Keratinocyte (primary cell): ENCODE results near the gene PKP2. TPM values are rescaled to one million over a fixed set of nuclear protein-coding genes. Genes with fewer than 3 reads are reported as not detected.

Experiments
- DNase-seq: peaks from one replicate; pipeline ENCODE4 v3.0.0-alpha.2; 2011; ENCODE audit warnings: low read depth, missing footprints, low spot score
- FAIRE-seq: peaks from 2 replicates; lab custom pipeline; 2011; peaks lifted over from hg19 to GRCh38; lab: Jason Lieb, UNC
- H2AFZ ChIP-seq: 2 replicates; pipeline ENCODE4 v1.6.0; 2012; ENCODE audit warnings: low read length, control low read depth, inconsistent platforms; ENCODE audit not compliant: control insufficient read depth
- H3K27ac ChIP-seq: 2 replicates; pipeline ENCODE4 v1.5.1; 2011; ENCODE audit warnings: low read length; ENCODE audit not compliant: control insufficient read depth, insufficient read depth
- H3K27me3 ChIP-seq: 3 replicates; pipeline ENCODE4 v1.6.0; 2011; ENCODE audit warnings: low read length; ENCODE audit not compliant: control insufficient read depth, insufficient read depth; ENCODE audit errors: extremely low read depth
- H3K36me3 ChIP-seq, 2 experiments: 2 replicates in 1 of 2; 3 replicates in 1 of 2; pipeline ENCODE4 v1.5.1; 2011; ENCODE audit warnings: low read length in 2 of 2, mild to moderate bottlenecking in 1 of 2; ENCODE audit not compliant: control insufficient read depth in 2 of 2, insufficient read depth in 2 of 2; ENCODE audit errors: extremely low read depth in 1 of 2
- H3K4me1 ChIP-seq: 3 replicates; pipeline ENCODE4 v1.5.1; 2011; ENCODE audit warnings: low read length; ENCODE audit not compliant: control insufficient read depth, insufficient read depth; ENCODE audit errors: extremely low read depth
- H3K4me2 ChIP-seq: 3 replicates; pipeline ENCODE4 v1.6.0; 2011; ENCODE audit warnings: low read depth, low read length; ENCODE audit not compliant: control insufficient read depth, insufficient read depth; ENCODE audit errors: extremely low read depth
- H3K4me3 ChIP-seq, 3 experiments: fragments of 200-600 bp in 1 of 3; sonication (generic) in 1 of 3; 2 replicates in 2 of 3; 3 replicates in 1 of 3; pipeline ENCODE4 v1.5.1; 2011 to 2016; ENCODE audit warnings: low read length in 3 of 3, mild to moderate bottlenecking in 3 of 3, control low read depth in 2 of 3, inconsistent platforms in 1 of 3, low read depth in 1 of 3, mixed read lengths in 1 of 3, mixed run types in 1 of 3, moderate library complexity in 1 of 3; ENCODE audit not compliant: control insufficient read depth in 2 of 3, insufficient read depth in 2 of 3; ENCODE audit errors: extremely low read depth in 1 of 3
- H3K79me2 ChIP-seq: 2 replicates; pipeline ENCODE4 v1.6.0; 2012; ENCODE audit warnings: low read length; ENCODE audit not compliant: control insufficient read depth, insufficient read depth
- H3K9ac ChIP-seq: 3 replicates; pipeline ENCODE4 v1.6.0; 2011; ENCODE audit warnings: low read length; ENCODE audit not compliant: control insufficient read depth, insufficient read depth; ENCODE audit errors: extremely low read depth
- H3K9me1 ChIP-seq: 3 replicates; pipeline ENCODE4 v1.6.0; 2011; ENCODE audit warnings: low read length; ENCODE audit not compliant: control insufficient read depth, insufficient read depth; ENCODE audit errors: extremely low read depth
- H3K9me3 ChIP-seq: 2 replicates; pipeline ENCODE4 v1.5.1; 2012; ENCODE audit warnings: low read depth, low read length; ENCODE audit not compliant: control insufficient read depth
- H4K20me1 ChIP-seq: 3 replicates; pipeline ENCODE4 v1.6.0; 2011; ENCODE audit warnings: low read length; ENCODE audit not compliant: control insufficient read depth, insufficient read depth; ENCODE audit errors: extremely low read depth
- EZH2 ChIP-seq: IDR thresholded peaks from one replicate; pipeline ENCODE4 v1.6.1; 2012; ENCODE audit warnings: inconsistent platforms, mild to moderate bottlenecking, low read length, moderate library complexity
- dilution Hi-C: fragments of 300-500 bp; cut with MboI; formaldehyde crosslinking; loops from one replicate; pipeline ENCODE4 v1.7.0; 2020; ENCODE audit warnings: low sequenced_read_pairs; ENCODE audit not compliant: extremely low pct_ligation_motif_present
- polyA plus RNA-seq, 5 experiments: library from polyadenylated mRNA; depleted of rRNA in 3 of 5; stranded (reverse) in 3 of 5; stranded (forward) in 1 of 5; unstranded in 1 of 5; fragments of >200 nt; gene quantifications; 1 replicate in 1 of 5; 2 replicates in 3 of 5; 3 replicates in 1 of 5; pipeline versions ENCODE4 v1.2.1 to v1.2.3, GENCODE V29; 2011 to 2012; ENCODE audit warnings: missing spikeins in 2 of 5, low read depth in 1 of 5, low replicate concordance in 1 of 5
- TF ChIP-seq, protein P1 (sequence below), 3 experiments: IDR thresholded peaks in 1 of 3; conservative IDR thresholded peaks in 1 of 3; optimal IDR thresholded peaks in 1 of 3; 2 replicates in 2 of 3; 3 replicates in 1 of 3; pipeline versions ENCODE3 to v1.5.1; 2011; ENCODE audit warnings: low read length in 3 of 3, mild to moderate bottlenecking in 3 of 3, moderate library complexity in 2 of 3, control low read depth in 1 of 3, inconsistent platforms in 1 of 3; ENCODE audit not compliant: insufficient read depth in 2 of 3; ENCODE audit errors: extremely low read depth in 1 of 3

The PKP2 gene
- polyA plus RNA-seq, 1 donor (not counting 4 experiments of a cell fraction or from before 2014, with no cell fraction given), result 50.4 TPM

DNA sequence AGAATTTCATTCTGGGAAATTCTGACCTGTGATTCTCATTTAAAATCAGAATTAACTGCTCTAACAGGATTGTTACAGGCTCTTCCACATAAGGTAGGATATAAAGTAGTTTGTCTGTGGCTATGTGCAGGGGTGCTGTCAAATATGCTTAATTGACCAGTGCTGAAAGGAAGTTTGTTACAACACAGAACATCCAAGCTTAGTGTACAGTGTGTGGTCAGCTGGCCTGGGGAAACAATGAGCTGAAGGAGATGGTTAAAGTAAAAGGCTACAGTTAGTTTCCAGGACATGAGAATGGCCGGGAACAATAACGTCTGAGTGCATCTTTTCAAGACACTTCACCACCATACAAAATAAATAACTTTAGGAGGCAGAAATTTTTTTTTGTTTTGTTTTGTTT, 68.0 kb downstream of the PKP2 start:
- no peaks in the 10 kb centered on the region for H4K20me1 ChIP-seq
- peaks cover 2% of the 10 kb centered on the region for H3K79me2 ChIP-seq
- dilution Hi-C loops, result no loop called here
- H3K27ac ChIP-seq, result no peak overlapping the region
- no peaks in the 10 kb centered on the region for H3K9me3 ChIP-seq
- no peak overlapping the region for H3K4me3 ChIP-seq
- peaks cover 10% of the 10 kb centered on the region in 2 experiments for H3K36me3 ChIP-seq
- DNase-seq (no peak), FAIRE-seq (no peak)
- H2AFZ ChIP-seq, result no peak overlapping the region
- no peaks in the 10 kb centered on the region for H3K27me3 ChIP-seq
- no peaks in the 10 kb centered on the region for H3K4me1 ChIP-seq
- H3K9me1 ChIP-seq, result no peaks in the 10 kb centered on the region
- no peak overlapping the region for H3K4me2 ChIP-seq
- H3K9ac ChIP-seq, result no peak overlapping the region
- TF ChIP-seq, protein P1, sequence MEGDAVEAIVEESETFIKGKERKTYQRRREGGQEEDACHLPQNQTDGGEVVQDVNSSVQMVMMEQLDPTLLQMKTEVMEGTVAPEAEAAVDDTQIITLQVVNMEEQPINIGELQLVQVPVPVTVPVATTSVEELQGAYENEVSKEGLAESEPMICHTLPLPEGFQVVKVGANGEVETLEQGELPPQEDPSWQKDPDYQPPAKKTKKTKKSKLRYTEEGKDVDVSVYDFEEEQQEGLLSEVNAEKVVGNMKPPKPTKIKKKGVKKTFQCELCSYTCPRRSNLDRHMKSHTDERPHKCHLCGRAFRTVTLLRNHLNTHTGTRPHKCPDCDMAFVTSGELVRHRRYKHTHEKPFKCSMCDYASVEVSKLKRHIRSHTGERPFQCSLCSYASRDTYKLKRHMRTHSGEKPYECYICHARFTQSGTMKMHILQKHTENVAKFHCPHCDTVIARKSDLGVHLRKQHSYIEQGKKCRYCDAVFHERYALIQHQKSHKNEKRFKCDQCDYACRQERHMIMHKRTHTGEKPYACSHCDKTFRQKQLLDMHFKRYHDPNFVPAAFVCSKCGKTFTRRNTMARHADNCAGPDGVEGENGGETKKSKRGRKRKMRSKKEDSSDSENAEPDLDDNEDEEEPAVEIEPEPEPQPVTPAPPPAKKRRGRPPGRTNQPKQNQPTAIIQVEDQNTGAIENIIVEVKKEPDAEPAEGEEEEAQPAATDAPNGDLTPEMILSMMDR (optimal IDR thresholded peaks at IDR 0.05 in 1 of 3, IDR thresholded peaks at IDR 0.05 in 1 of 3, conservative IDR thresholded peaks at IDR 0.05 in 1 of 3; ENCODE audit: extremely low read depth in 1 of 3, insufficient read depth in 2 of 3, low read length in 3 of 3), result no peak
- no peak for TF ChIP-seq EZH2

GRCh38 chr12:32828120-32828519, 68.5 kb downstream of the PKP2 start:
- FAIRE-seq (no peak), DNase-seq (no peak)
- Histone ChIP-seq H3K36me3 (peaks cover 10% of the 10 kb centered on the region in 2 experiments), H2AFZ (no peak overlapping the region), H3K79me2 (peaks cover 2% of the 10 kb centered on the region), H3K9ac (no peak overlapping the region), H3K4me2 (no peak overlapping the region), H3K4me1 (no peaks in the 10 kb centered on the region), H3K9me1 (no peaks in the 10 kb centered on the region), H3K27ac (no peak overlapping the region), H3K4me3 (no peak overlapping the region), H3K9me3 (no peaks in the 10 kb centered on the region), H4K20me1 (no peaks in the 10 kb centered on the region), H3K27me3 (no peaks in the 10 kb centered on the region)
- no peak for TF ChIP-seq EZH2
- TF ChIP-seq, protein P1 (optimal IDR thresholded peaks at IDR 0.05 in 1 of 3, IDR thresholded peaks at IDR 0.05 in 1 of 3, conservative IDR thresholded peaks at IDR 0.05 in 1 of 3; ENCODE audit: extremely low read depth in 1 of 3, insufficient read depth in 2 of 3, low read length in 3 of 3), result no peak
- dilution Hi-C loops, result no loop called here
